Stimulated activated memory B cell treated with anti-CD40 and anti-IgM and Interleukin-4, amounts not matched to agents 10 μg/mL and 1 μg/mL and 100 μg/mL, for 72 hours (primary cell): ENCODE measurements around the gene PSD4.

Source experiments
- ATAC-seq: fragments of 150-1000 bp; cut with Tn5 transposase; 2 replicates; pipeline ENCODE4 v1.10.0; 2021
- H3K27ac Mint-ChIP-seq: one replicate; pipeline ENCODE4 v1.8.0; 2022; ENCODE audit warnings: mild to moderate bottlenecking, mixed read lengths
- H3K27me3 Mint-ChIP-seq: one replicate; pipeline ENCODE4 v1.8.0; 2022; ENCODE audit warnings: mixed read lengths
- H3K36me3 Mint-ChIP-seq: one replicate; pipeline ENCODE4 v1.8.0; 2022; ENCODE audit warnings: mixed read lengths
- H3K4me1 Mint-ChIP-seq: one replicate; pipeline ENCODE4 v1.8.0; 2022; ENCODE audit warnings: mixed read lengths
- H3K4me3 Mint-ChIP-seq: one replicate; pipeline ENCODE4 v1.8.0; 2022; ENCODE audit warnings: mild to moderate bottlenecking, moderate library complexity, mixed read lengths
- H3K9me3 Mint-ChIP-seq: one replicate; pipeline ENCODE4 v1.8.0; 2022; ENCODE audit warnings: mixed read lengths

PSD4 gene

DNA sequence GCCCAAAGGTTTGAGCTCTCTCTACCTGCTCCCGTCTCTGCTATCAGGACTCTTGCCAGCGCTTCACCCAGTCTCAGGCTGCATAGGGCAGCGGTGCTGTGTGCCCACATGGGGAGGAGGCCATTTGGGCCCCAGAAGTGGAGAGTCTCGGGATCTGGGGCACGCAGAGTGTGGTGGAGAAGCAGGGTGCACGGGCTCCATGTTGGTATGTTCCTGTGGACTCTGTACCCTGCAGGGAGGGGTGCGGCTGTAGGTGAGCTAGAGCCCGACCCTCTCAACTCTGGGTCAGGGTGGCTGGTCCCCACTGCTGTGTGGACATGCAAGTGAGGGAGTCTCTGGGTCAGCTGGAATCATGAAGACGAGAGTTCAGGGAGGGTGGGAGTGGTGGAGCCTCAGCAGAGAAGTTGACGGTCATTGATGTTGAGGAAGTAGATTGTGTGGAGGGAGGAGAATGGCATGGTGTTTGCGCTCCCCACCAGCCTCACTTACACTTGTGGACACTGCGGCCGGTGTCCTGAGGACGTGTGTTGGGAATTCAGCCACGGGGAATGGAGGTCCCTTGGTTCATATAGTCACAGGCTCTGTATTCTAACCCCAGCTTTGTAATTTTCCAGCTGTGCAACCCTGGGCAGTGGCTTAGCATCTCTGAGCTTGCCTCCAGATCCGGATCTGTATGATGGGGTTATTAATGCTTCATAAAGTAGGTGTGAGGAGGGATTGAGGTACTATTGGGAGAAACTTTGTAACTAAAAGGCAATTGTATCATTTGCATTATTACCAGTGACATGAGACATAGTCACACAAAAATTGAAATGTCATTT, 840 bp upstream of the PSD4 start:
- peaks cover 72% of the 10 kb centered on the region for H3K4me1 Mint-ChIP-seq
- peak overlapping the region; percentile 81 for H3K4me3 Mint-ChIP-seq
- ATAC-seq = no peak
- H3K9me3 Mint-ChIP-seq = peaks cover 4% of the 10 kb centered on the region
- H3K36me3 Mint-ChIP-seq = peaks cover 17% of the 10 kb centered on the region
- no peaks in the 10 kb centered on the region for H3K27me3 Mint-ChIP-seq
- peak overlapping the region; percentile 76 for H3K27ac Mint-ChIP-seq

DNA sequence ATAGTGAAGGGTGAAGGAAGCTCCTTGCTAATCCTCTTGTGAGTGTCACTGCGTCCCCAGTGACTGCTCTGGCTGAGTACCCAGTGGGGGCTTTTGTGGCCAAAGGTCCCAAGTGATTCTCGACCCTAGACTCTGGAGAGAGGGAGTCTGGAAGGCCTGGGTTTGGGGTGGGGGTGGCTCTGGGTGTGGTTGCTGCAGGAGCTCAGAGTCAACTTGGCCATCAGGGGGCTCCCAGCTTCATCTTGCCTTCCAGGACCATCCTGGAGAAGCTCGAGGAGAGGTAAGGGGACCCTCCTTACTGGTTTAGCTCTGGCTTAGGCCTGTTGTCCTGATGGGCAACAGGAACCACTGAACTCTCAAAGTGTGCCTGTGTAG, 592 bp downstream of the PSD4 start:
- Mint-ChIP-seq H3K4me3 (peak overlapping the region; percentile 81), H3K27ac (peak overlapping the region; percentile 76), H3K4me1 (peaks cover 72% of the 10 kb centered on the region), H3K36me3 (peaks cover 31% of the 10 kb centered on the region), H3K27me3 (no peaks in the 10 kb centered on the region), H3K9me3 (peaks cover 4% of the 10 kb centered on the region)
- peak; percentile 1 for ATAC-seq

DNA sequence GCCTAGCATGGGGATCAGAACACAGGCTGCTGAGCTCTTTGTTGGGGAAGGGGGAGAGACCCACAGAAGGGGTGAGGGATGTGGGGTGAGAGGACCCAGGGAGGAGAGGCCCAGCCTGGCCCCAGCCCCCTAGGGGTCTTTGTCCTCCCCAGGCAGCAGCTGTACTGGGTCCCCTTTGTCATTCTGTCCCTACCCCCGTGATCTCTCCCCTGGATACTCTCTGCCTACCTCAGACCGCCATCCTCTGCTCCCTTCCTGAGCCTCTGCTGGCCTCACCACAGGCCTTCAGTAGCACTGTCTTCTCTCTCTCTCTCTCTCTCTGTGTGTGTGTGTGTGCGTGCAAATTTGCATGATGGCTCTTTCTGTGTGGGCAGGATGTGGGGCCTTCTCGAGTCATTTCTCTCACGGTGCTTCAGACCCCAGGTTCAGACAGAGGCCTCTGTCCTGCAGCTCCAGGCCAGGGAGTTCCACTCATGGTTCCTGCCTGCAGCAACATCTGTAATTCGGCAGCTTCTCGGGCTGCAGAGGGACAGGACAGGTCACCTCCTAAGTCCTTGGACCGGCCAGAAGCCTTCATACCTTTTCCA, 1.4 kb downstream of the PSD4 start:
- ATAC-seq = peak; percentile 87
- H3K4me1 Mint-ChIP-seq = peaks cover 72% of the 10 kb centered on the region
- H3K27ac Mint-ChIP-seq = peak overlapping the region; percentile 76
- H3K4me3 Mint-ChIP-seq = peak overlapping the region; percentile 81
- peaks cover 34% of the 10 kb centered on the region for H3K36me3 Mint-ChIP-seq
- peaks cover 4% of the 10 kb centered on the region for H3K9me3 Mint-ChIP-seq
- no peaks in the 10 kb centered on the region for H3K27me3 Mint-ChIP-seq

DNA sequence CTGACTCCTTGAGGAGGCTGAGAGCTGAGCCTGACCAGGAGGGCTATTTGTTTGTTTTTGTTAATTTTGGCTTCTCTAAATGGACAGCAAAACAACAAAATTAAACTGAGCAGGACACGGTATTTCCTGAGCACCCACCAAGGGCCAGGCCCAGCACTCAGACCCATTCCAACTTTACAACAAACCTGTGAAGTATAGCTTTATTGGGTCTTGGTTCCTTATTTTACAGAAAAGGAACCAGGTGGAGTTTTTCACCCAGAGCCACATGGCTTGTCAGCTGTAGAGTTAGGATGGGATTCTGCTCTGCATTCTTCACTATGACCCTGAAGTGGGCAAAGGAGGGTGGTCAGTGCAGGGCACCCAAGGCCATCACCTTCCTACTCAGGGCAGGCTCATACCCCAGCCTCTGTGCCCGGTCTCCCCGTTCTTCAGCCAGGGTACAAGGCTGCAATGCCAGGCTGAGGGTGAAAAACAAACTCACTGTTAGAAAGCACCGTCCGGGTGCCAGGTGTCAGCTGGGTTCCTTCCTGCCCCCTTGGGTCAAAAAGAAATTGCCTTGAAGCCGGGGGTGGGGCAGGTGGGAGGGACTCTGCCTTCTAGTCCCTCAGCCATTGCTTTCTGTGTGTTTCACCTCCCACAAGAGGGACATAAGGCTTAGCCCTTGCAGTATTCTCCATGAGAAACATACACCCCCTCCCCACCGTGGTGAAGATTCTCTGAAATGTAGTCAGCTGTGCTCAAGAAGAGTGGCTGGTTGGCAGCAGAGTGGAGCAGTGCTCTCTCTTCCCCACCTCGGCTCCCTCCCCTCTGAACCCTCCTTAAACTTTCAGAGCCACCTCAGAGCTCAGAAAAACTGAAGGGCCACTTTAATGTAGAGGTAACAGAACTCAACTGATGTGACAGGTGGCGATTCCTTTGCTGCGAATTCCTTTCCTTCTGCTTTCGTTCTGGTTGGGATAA, 2.2 kb downstream of the PSD4 start:
- peak; percentile 42 for ATAC-seq
- H3K9me3 Mint-ChIP-seq = peaks cover 3% of the 10 kb centered on the region
- peaks cover 78% of the 10 kb centered on the region for H3K4me1 Mint-ChIP-seq
- peak overlapping the region; percentile 76 for H3K27ac Mint-ChIP-seq
- H3K4me3 Mint-ChIP-seq = peak overlapping the region; percentile 81
- H3K36me3 Mint-ChIP-seq = peaks cover 41% of the 10 kb centered on the region
- no peaks in the 10 kb centered on the region for H3K27me3 Mint-ChIP-seq

DNA sequence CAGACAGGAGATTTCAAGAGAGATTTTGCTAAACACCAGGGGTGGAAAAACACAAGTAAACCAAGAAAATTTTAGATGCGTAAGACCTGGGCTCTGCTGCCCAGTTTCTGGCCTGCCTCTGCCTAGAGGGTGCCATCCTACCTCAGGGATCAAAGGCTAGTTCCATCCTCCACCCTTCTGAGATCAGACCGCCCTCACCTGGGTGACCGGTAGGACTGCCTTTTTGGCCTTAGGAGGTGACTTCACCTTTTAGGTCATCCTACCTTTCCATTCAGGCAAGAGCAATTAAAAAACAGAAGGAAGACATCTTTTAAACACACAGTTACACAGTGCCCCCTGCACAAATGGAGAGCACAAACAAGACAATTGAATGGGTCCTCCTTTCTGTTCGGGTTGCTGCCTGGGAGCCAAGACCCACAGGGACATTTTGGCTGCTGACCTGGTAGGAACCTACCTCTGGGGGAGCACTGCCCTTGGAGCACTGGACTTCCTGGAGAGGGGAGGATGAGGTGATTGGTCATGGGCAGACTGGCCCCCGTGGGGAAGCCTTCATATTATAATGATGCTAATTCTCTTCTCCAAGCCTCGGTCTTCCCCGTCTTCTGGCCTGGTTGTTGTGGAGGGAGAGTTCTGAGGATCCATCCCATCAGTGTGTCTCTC, 3.1 kb downstream of the PSD4 start:
- peaks cover 41% of the 10 kb centered on the region for H3K36me3 Mint-ChIP-seq

DNA sequence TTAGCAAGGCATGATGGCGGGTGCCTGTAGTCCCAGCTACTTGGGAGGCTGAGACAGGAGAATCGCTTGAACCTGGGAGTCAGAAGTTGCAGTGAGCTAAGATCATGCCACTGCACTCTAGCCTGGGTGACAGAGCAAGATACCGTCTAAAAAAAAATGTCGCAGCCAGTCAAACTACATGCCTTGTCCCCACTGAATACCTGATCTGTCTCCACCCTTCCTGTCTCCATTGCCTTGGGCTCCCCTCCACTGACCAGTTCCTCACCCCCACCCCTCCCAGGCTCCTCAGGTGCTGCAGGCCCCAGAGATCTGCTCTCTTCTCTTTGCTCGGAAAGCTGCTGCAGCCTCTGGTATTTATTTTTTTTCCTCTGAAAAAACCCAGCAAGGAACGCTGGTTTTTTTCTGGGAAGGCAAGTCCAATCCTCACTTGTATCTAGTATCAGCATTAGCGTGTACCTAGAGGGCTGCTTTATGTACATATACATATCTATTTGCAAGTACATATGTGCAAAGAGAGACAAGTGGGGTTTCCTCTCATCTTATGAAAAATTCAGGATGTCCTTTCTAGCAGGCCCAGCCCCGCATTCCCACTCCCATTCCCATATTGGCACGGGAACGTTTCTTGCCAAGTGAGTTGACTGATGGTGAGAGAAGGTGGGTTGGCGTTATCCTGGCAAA, 4.4 kb downstream of the PSD4 start:
- no peak for ATAC-seq
- no peaks in the 10 kb centered on the region for H3K27me3 Mint-ChIP-seq
- H3K27ac Mint-ChIP-seq = no peak overlapping the region
- peaks cover 49% of the 10 kb centered on the region for H3K36me3 Mint-ChIP-seq
- peaks cover 80% of the 10 kb centered on the region for H3K4me1 Mint-ChIP-seq
- no peaks in the 10 kb centered on the region for H3K9me3 Mint-ChIP-seq
- peak overlapping the region; percentile 19 for H3K4me3 Mint-ChIP-seq

More for the DNA sequence above, 3.1 kb downstream of the PSD4 start:
- Mint-ChIP-seq H3K9me3 (no peaks in the 10 kb centered on the region), H3K27me3 (no peaks in the 10 kb centered on the region), H3K4me1 (peaks cover 78% of the 10 kb centered on the region), H3K27ac (peak overlapping the region; percentile 76), H3K4me3 (peak overlapping the region; percentile 81)
- no peak for ATAC-seq

DNA sequence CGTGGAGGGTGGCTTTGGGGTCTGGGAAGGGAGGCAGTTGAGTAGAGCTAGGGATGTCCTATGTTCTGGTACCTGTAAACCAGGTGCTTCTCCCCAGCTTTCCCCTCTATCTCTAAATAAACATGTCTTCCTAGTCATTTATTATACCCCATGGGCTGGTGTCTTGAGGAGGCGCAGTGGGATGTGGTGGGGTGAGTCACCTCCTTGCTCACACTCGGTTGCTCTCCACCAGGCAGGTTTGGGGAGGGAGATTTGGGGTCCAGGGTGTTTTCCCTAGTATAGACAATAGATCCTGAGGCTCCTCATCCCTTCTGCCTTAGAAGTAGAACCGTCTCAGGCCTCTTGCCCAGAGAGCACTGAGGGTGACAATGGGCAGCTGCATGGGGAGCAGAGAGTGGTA, 5.1 kb downstream of the PSD4 start:
- no peak for ATAC-seq
- Mint-ChIP-seq H3K36me3 (peaks cover 56% of the 10 kb centered on the region), H3K27me3 (no peaks in the 10 kb centered on the region), H3K9me3 (no peaks in the 10 kb centered on the region), H3K4me1 (peaks cover 80% of the 10 kb centered on the region), H3K4me3 (peak overlapping the region; percentile 40), H3K27ac (peak overlapping the region; percentile 25)

DNA sequence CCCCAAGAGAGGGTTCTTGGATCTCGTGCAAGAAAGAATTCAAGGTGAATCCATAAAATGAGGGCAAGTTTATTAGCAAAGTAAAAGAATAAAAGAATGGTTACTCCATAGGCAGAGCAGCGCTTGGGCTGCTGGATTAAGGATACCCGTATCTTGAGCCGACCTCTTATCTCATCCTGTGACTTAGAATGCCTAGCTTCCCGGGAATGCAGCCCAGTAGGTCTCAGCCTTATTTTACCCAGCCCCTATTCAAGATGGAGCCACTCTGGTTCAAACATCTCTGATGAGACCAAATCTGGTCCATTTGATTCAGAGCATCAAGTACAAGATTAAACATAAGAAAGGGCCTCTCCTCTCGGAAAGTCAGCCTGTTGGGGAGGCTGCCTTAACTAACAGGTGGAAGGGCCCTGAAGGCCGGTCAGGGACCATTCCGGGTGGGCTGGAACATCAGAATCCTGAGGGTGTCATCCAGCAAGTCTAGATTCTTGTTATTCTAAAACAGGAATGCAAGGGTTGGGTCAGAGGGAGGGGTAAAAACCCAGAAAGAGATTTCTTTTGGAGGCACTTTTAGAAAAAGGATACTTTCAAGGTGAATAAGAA, 5.8 kb downstream of the PSD4 start:
- Mint-ChIP-seq H3K4me1 (peaks cover 84% of the 10 kb centered on the region), H3K36me3 (peaks cover 57% of the 10 kb centered on the region), H3K9me3 (no peaks in the 10 kb centered on the region), H3K4me3 (no peak overlapping the region), H3K27ac (peak overlapping the region; percentile 25), H3K27me3 (no peaks in the 10 kb centered on the region)
- ATAC-seq = no peak

DNA sequence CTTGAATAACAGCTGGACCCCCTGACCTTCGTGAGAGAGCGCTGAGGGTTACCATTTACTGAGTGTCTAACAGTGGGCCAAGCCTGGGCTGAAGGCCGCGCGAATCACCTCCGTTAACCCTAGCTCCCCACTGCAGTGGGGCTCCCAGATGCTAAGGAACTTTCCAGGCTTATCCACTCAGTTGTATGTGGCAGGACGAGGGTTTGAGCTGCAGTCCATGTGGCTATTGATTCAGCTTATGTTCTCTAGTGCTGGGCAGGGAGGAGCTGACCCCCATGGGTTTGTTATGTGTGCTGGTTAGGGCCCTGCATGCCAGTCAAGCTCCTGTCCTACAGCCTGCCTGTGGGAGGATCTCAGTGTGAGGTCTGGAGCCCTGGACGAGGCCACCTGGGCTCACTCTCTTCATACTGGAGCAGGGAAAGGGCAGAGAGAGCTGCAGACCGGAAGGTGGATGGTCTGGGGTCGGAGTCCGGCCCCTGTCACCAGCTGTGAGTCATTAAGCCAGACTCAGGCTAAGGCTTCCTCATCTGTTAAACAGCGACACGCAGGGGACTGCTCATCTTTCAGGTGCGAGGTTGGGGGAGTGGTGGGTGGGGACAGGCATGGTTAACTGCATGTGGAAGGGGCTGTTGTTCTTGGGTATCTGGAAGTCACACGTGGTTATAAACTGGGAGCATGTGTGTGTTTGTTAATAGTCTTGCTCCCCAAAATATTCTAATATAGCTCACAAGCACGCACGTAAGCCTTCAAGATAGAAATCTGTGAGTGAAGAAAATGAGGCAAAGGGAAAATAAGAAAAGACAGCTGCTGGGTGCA, 6.6 kb downstream of the PSD4 start:
- Mint-ChIP-seq H3K4me3 (peak overlapping the region; percentile 4), H3K27ac (peak overlapping the region; percentile 25), H3K36me3 (peaks cover 61% of the 10 kb centered on the region), H3K4me1 (peaks cover 87% of the 10 kb centered on the region), H3K9me3 (no peaks in the 10 kb centered on the region), H3K27me3 (no peaks in the 10 kb centered on the region)
- no peak for ATAC-seq

DNA sequence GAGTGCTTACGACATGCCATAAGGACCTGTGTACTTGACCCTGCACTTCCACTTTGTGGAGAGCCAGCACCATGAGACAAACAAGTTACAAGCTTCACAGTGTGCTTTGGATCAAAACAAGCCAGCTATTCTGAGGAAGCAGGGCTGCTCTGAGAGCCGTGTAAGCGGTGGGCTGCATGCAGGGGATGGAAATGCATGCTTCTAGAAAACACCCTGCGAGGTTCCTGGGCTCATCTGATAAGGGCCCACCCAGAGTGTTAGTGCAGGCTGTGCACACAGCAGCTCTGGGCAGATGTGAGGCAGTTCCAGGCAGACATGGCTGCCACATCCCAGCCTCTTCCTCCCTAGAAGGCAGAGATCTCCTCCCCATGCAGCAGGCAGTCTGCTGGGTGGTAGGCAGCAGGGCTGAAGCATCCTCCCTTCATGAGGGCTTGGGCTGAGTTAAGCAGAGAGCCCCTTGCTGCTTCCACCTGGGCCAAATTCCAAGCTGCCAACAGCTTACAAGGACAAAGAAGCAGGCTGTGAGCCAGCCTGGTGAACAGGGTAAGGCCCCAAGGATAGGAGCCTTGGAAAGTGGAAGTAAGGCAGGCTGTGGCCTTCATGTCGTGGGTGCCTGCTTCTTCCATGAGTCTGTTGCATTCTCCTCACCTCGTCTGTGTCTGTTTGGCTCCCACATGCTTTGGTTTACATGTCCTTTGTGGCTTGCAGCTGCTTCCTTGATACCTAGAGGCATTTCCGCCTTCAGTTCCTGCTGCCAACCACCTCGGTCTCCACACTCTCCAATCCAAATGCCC, 7.7 kb downstream of the PSD4 start:
- no peak for ATAC-seq
- Mint-ChIP-seq H3K4me1 (peaks cover 94% of the 10 kb centered on the region), H3K36me3 (peaks cover 68% of the 10 kb centered on the region), H3K27ac (peak overlapping the region; percentile 25), H3K4me3 (peak overlapping the region; percentile 21), H3K9me3 (no peaks in the 10 kb centered on the region), H3K27me3 (no peaks in the 10 kb centered on the region)

DNA sequence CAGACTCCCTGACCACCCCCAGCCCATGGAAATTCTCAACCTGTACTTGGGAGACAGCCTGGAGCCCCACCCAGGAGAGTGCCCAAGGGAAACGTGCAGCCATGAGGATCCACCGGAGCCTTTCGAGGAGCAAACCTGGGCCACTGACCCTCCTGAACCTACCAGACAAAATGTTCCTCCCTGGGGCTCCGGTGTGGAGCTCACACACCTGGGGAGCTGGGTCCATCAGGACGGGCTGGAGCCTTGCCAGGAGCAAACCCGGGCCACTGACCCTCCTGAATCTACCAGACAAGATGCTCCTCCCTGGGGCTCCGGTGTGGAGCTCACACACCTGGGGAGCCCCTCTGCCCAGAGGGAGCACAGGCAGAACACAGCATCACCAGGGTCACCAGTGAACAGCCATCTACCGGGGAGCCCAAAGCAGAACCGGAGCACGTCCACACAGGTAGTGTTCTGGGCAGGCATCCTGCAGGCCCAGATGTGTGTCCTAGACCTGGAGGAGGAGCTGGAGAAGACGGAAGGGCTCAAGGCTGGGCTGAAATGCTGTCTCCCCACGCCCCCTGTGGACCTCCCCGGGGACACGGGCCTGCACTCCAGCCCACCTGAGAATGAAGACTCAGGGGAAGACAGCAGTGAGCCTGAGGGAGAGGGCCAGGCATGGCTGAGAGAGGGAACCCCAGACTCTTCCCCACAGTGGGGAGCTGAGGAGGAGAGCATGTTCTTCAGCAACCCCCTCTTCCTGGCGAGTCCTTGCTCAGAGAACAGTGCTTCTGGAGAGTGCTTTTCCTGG, 8.9 kb downstream of the PSD4 start:
- Mint-ChIP-seq H3K27me3 (no peaks in the 10 kb centered on the region), H3K27ac (peak overlapping the region; percentile 25), H3K9me3 (no peaks in the 10 kb centered on the region), H3K36me3 (peaks cover 67% of the 10 kb centered on the region), H3K4me1 (peaks cover 93% of the 10 kb centered on the region), H3K4me3 (no peak overlapping the region)
- ATAC-seq = no peak

DNA sequence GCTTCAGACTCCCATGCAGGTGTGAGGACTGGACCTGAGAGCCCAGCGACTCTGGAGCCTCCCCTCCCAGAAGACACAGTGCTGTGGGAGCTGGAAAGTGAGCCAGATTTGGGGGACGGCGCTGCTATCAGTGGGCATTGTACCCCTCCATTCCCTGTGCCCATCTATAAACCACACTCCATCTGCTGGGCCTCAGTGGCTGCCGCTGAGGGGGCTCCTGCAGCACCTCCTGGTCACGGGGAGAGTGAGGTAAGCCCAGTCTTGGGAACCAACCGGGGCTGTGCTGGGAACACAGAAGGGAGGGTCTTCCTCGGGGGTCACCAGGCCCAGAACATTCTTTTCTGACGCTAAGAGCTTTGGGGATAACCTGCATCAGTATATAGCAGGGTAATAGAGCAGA, 9.5 kb downstream of the PSD4 start:
- Mint-ChIP-seq H3K9me3 (no peaks in the 10 kb centered on the region), H3K36me3 (peaks cover 71% of the 10 kb centered on the region), H3K27ac (peak overlapping the region; percentile 68), H3K4me1 (peaks cover 95% of the 10 kb centered on the region), H3K4me3 (no peak overlapping the region), H3K27me3 (no peaks in the 10 kb centered on the region)
- ATAC-seq = no peak
